A549 treated with AZD2906 at 1 μM for 4 hours (cell line): ENCODE results near the gene KANK3. TPM values are rescaled to one million over a fixed set of nuclear protein-coding genes. Genes with fewer than 3 reads are reported as not detected.

Experiments used
- total RNA-seq: library from RNA; stranded (reverse); fragments of 200-300 nt; extraction: Qiagen RNA extraction; gene quantifications from 5 replicates; pipeline ENCODE4 v1.2.3, GENCODE V29; 2022

Gene KANK3
- 5.6 to 7.6 TPM (median 7.1 TPM) in 5 replicates for total RNA-seq

GRCh38 chr19:8342684-8343482 is at the start of gene KANK3:
TSS of gene KANK3 (minus strand) at chr19:8343262. CDS start at chr19:8337828, 5,434 bp downstream.

GRCh38 chr19:8389891-8390616 is 47.0 kb upstream of the KANK3 start, which contains the start of gene RAB11B:
TSS of gene RAB11B (plus strand) at chr19:8390360. CDS start at chr19:8390417, 57 bp downstream.

DNA sequence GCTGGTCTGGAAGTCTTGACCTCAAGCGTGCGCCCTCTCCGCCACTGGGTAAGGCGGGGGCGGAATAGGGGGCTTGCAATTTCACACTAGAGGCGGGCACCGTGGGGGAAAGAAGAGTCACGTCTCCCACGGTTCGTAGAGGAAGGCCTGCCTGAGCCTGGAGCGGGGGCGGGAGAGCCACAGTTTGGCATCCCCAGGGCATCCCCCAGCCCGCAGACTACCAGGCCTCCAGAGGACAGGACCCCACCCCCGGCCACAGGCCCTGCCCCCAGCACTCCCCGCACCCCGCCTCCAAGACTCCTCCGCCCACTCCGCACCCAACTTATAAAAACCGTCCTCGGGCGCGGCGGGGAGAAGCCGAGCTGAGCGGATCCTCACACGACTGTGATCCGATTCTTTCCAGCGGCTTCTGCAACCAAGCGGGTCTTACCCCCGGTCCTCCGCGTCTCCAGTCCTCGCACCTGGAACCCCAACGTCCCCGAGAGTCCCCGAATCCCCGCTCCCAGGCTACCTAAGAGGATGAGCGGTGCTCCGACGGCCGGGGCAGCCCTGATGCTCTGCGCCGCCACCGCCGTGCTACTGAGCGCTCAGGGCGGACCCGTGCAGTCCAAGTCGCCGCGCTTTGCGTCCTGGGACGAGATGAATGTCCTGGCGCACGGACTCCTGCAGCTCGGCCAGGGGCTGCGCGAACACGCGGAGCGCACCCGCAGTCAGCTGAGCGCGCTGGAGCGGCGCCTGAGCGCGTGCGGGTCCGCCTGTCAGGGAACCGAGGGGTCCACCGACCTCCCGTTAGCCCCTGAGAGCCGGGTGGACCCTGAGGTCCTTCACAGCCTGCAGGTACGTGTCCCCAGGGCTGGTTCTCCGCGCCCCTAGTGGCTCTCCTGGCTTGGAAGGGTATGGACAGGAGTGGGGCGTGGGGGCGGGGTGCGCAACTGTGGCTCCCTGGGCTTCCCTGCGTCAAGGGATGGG is 21.0 kb upstream of the KANK3 start, which contains the start of gene ANGPTL4:
Gene ANGPTL4, plus strand, starts transcription at position 353 of the 969 bp plus-strand sequence. Its CDS starts 167 bp downstream, at position 520.

DNA sequence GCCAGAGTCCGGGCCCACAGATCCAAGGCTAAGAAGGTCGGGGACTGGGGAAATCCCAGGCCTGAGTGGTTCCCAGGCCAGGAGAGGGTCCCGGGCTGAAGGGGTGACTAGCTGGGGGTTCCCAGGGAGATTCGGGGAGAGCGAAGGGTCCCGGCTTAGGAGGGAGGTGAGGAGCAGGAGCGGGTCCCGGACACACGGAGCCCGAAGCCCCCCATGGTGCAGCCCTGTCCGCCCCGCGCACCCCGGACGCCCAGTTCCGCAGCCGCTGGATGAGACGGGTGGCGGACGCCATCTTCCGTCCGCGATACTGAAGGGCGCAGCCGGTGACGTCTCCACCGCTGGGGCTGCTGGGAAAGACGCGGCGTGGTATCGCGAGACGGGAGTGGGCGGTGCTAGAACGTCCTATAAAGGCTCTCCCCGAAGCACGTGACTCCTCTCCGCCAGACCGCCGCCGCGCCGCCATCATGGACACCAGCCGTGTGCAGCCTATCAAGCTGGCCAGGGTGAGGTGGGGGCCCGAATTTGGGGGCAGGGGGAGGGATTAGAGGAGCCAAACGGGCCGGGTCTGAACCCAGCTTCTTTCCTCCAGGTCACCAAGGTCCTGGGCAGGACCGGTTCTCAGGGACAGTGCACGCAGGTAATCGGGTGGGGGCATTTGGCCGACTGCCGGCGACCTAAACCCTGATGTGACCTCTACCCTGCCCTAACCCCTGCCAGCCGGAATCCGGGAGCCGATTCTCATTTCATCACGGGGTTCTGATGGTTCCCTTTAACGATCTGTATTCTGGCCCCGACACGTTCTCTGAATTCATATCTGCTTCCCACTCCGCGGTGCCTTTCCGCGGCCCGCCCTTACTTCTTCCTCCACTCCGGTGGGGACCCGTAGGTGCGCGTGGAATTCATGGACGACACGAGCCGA is 21.7 kb downstream of the KANK3 start, which contains the start of the genes NDUFA7 and RPS28:
Gene NDUFA7, minus strand, starts transcription at position 309 of the 919 bp plus-strand sequence. Its CDS starts 17 bp downstream, at position 292.
Gene RPS28, plus strand, starts transcription at position 430 of the 919 bp plus-strand sequence. Its CDS starts 35 bp downstream, at position 465.

GRCh38 chr19:8307965-8308866 is 34.8 kb downstream of the KANK3 start, which contains the start of gene CD320:
TSS of gene CD320 (minus strand) at chr19:8308358. CDS start at chr19:8308290, 68 bp downstream.

Other genes starting within 250 kb of the KANK3 start
- not detected in 5 replicates for gene FBN3, start 193.7 kb downstream of the KANK3 start, total RNA-seq
- 1.8 to 3.8 TPM (median 3.3 TPM) in 5 replicates for gene CERS4, start 133.9 kb downstream of the KANK3 start, total RNA-seq
- 62.3 to 104 TPM (median 94.9 TPM) in 5 replicates for gene CD320, start 34.9 kb downstream of the KANK3 start, total RNA-seq
- 77.5 to 97.5 TPM (median 95.6 TPM) in 5 replicates for gene NDUFA7, start 21.9 kb downstream of the KANK3 start, total RNA-seq
- 383 to 995 TPM (median 918 TPM) in 5 replicates for gene RPS28, start 21.8 kb downstream of the KANK3 start, total RNA-seq
- gene ANGPTL4, start 20.9 kb upstream of the KANK3 start, total RNA-seq: 550 to 726 TPM (median 658 TPM) in 5 replicates
- 100 to 115 TPM (median 101 TPM) in 5 replicates for gene RAB11B, start 47.1 kb upstream of the KANK3 start, total RNA-seq
- 15.9 to 20.8 TPM (median 20.4 TPM) in 5 replicates for gene MARCHF2, start 70.0 kb upstream of the KANK3 start, total RNA-seq
- 229 to 306 TPM (median 241 TPM) in 5 replicates for gene HNRNPM, start 101.7 kb upstream of the KANK3 start, total RNA-seq
- gene PRAM1, start 159.4 kb upstream of the KANK3 start, total RNA-seq: 0.08 to 0.25 TPM (median 0.14 TPM) in 5 replicates
- 18.1 to 19.9 TPM (median 19.3 TPM) in 5 replicates for gene ZNF414, start 170.9 kb upstream of the KANK3 start, total RNA-seq
- gene MYO1F, start 234.2 kb upstream of the KANK3 start, total RNA-seq: 0.22 to 0.37 TPM (median 0.29 TPM) in 5 replicates